ENCODE data around the gene ZNF132.
"Not testable (repeated sequence)": the region's sequence is repeated elsewhere in the genome, so short reads cannot be mapped to it uniquely, and the experiment has no call there.

ZNF132 gene

DNA sequence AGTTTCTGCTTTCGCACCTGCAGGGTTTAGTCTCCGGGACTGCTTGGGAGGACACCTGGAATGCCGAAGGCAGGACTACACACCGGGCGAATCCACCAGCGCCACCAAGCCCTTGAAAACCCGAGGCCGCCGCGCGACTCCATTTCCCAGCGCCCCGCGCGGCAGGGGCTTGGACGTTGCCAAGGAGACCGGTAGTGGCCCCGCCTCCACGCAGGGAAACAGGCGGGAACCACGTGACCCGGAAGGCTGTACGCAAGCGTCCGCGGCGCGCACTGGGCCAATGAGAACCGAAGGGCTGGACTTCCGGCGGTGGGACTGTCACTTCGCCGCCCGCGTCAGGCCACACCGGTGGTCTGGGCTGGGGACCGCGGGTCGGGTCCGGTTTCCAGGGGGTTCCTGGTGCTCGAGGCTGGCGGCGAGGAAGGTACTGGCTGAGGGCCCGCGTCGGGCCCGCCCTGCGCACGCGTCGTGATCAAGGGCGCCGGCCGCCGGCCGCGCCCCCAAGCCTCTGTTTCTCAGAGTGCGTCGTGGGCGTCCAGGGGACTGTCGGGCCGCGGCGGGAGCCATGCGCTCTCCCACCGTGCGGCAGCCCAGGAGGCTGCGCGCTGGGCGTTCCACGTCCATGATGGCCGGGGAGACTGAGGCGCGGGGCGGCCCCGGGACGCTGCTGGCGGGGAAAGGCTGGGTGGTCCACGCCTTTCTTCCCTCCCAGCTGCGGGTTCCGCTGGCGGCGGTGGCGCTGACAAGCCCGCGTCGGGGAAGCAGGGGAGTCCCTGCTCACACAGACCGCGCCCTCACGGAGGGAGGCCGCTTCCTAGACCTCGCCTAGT is 27.0 kb upstream of the ZNF132 start, which contains the start of gene ZNF324:
ZNF324 (plus strand) TSS at position 321 of the 830 bp plus-strand sequence. CDS start 2,106 bp downstream, outside the sequence.
- peak within 1 kb of the TSS; percentile 51 for H3K27ac ChIP-seq (ENCODE audit: low read depth, low read length)
- no peak within 1 kb of the TSS; the same call in 1 of the 2 replicates for H3K9ac ChIP-seq (ENCODE audit: low read depth, low read length)
- peak within 1 kb of the TSS; percentile 78 for H3K4me3 ChIP-seq (ENCODE audit: low read depth, low read length)
- no peaks in the 10 kb centered on the region for H3K27me3 ChIP-seq (ENCODE audit: control insufficient read depth, insufficient read depth, low read length)
- H3K36me3 ChIP-seq (ENCODE audit: control insufficient read depth, insufficient read depth, low read length), result peaks cover 12% of the 10 kb centered on the region; the same call in 1 of the 2 replicates
- no peaks in the 10 kb centered on the region for H3K9me3 ChIP-seq (ENCODE audit: control insufficient read depth, insufficient read depth, low read length)
- H3K4me1 ChIP-seq (ENCODE audit: control insufficient read depth, insufficient read depth, low read length), result no peaks in the 10 kb centered on the region

DNA sequence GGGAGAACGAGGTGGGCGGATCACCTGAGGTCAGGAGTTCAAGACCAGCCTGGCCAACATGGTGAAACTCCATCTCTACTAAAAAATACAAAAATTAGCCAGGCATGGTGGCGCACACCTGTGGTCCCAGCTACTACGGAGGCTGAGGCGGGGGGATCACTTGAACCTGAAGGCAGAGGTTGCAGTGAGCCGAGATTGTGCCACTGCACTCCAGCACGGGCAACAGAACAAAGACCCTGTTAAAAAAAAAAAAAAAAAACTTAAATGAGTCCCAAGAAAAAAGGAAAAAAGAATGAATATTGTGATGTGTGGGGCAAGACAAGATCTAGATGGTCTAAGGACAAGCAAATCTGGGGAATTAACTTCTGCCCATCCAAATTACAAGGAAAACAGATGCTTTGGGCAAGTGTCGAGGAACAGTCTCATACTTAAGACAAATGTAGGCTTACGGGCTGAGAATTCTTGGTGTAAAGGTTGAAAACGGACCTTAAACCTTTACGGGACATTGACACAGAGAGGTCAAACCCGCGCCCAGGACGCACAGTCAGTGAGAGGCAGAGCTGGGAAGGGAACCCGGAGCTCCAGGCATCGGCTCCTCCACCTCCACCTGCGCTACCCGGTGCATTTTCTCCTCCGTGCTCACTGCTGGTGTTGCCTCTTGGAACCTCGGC is 26.3 kb upstream of the ZNF132 start:
- Histone ChIP-seq H3K36me3 (ENCODE audit: control insufficient read depth, insufficient read depth, low read length) (peaks cover 7% of the 10 kb centered on the region; the same call in 1 of the 2 replicates), H3K4me1 (ENCODE audit: control insufficient read depth, insufficient read depth, low read length) (no peaks in the 10 kb centered on the region), H3K9me3 (ENCODE audit: control insufficient read depth, insufficient read depth, low read length) (no peaks in the 10 kb centered on the region), H3K4me3 (ENCODE audit: low read depth, low read length) (peak overlapping the region; percentile 78), H3K9ac (ENCODE audit: low read depth, low read length) (no peak overlapping the region), H3K27me3 (ENCODE audit: control insufficient read depth, insufficient read depth, low read length) (no peaks in the 10 kb centered on the region), H3K27ac (ENCODE audit: low read depth, low read length) (no peak overlapping the region)

DNA sequence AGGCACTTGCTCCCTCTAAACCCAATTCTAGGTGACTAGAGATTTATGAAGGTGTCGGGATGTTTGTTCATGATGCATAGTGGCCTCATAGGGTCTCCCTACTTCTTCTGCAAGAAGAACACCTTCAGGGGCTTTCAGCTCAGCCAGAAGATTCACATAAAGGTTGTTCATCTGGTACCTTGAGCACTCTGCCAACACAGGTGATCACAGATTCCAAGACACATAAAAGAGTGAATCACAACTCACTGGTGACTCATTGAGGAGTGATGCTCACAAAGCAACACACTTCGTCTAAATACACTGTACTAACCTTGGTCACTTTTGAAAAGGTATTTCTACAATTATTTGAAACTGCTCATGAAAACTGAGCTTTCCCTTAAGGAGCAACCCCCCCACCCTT is 20.1 kb upstream of the ZNF132 start:
- Histone ChIP-seq H3K27me3 (ENCODE audit: control insufficient read depth, insufficient read depth, low read length) (no peaks in the 10 kb centered on the region), H3K27ac (ENCODE audit: low read depth, low read length) (no peak overlapping the region), H3K4me1 (ENCODE audit: control insufficient read depth, insufficient read depth, low read length) (no peaks in the 10 kb centered on the region), H3K4me3 (ENCODE audit: low read depth, low read length) (no peak overlapping the region), H3K9me3 (ENCODE audit: control insufficient read depth, insufficient read depth, low read length) (no peaks in the 10 kb centered on the region), H3K36me3 (ENCODE audit: control insufficient read depth, insufficient read depth, low read length) (peaks cover 5% of the 10 kb centered on the region; the same call in 1 of the 2 replicates), H3K9ac (ENCODE audit: low read depth, low read length) (no peak overlapping the region)

DNA sequence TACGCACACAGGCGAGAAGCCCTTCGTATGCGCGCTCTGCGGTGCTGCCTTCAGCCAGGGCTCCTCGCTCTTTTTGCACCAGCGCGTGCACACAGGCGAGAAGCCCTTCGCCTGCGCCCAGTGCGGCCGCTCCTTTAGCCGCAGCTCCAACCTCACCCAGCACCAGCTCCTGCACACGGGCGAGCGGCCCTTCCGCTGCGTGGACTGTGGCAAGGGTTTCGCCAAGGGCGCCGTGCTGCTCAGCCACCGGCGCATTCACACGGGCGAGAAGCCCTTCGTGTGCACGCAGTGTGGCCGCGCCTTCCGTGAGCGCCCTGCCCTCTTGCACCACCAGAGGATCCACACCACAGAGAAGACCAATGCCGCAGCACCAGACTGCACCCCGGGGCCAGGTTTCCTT is 16.2 kb upstream of the ZNF132 start:
- Histone ChIP-seq H3K36me3 (ENCODE audit: control insufficient read depth, insufficient read depth, low read length) (peaks cover 5% of the 10 kb centered on the region; the same call in 1 of the 2 replicates), H3K9me3 (ENCODE audit: control insufficient read depth, insufficient read depth, low read length) (no peaks in the 10 kb centered on the region), H3K27me3 (ENCODE audit: control insufficient read depth, insufficient read depth, low read length) (peaks cover 4% of the 10 kb centered on the region; the same call in 1 of the 2 replicates), H3K4me1 (ENCODE audit: control insufficient read depth, insufficient read depth, low read length) (no peaks in the 10 kb centered on the region), H3K27ac (ENCODE audit: low read depth, low read length) (no peak overlapping the region), H3K9ac (ENCODE audit: low read depth, low read length) (no peak overlapping the region), H3K4me3 (ENCODE audit: low read depth, low read length) (no peak overlapping the region)

DNA sequence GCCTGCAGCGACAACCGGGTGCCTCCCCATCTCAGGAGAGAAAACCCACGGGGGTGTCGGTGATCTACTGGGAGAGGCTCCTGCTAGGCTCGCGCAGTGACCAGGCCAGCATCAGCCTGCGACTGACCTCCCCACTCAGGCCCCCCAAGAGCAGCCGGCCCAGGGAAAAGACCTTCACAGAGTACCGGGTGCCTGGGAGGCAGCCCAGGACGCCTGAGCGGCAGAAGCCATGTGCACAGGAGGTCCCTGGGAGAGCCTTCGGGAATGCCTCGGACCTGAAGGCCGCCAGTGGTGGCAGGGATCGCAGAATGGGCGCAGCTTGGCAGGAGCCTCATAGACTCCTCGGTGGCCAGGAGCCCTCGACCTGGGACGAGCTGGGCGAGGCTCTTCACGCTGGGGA is 15.4 kb upstream of the ZNF132 start:
- H3K36me3 ChIP-seq (ENCODE audit: control insufficient read depth, insufficient read depth, low read length), result peaks cover 5% of the 10 kb centered on the region; the same call in 1 of the 2 replicates

DNA sequence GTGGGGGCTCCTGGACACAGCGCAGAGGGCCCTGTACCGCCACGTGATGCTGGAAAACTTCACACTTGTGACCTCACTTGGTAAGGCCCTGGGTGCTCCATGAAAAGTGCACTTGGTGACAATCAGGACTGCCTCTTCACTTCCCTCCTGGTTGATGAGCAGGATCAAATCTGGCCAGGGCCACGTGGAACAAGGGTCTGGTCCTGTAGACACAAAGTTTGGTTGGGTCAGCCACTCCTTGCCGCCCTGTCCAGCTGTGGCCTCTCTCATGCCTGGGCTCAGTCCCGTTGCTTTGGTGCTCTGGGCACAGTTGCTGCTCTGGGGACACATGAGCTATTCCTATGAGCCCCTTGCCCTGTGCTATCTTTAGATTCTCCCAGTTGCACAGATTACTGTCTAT is 13.8 kb upstream of the ZNF132 start:
- Histone ChIP-seq H3K9me3 (ENCODE audit: control insufficient read depth, insufficient read depth, low read length) (peaks cover 8% of the 10 kb centered on the region; the same call in 1 of the 2 replicates), H3K9ac (ENCODE audit: low read depth, low read length) (no peak overlapping the region)

More for the DNA sequence above, 15.4 kb upstream of the ZNF132 start:
- H3K9ac ChIP-seq (ENCODE audit: low read depth, low read length), result no peak overlapping the region
- H3K9me3 ChIP-seq (ENCODE audit: control insufficient read depth, insufficient read depth, low read length), result no peaks in the 10 kb centered on the region; the same call in 1 of the 2 replicates
- H3K27me3 ChIP-seq (ENCODE audit: control insufficient read depth, insufficient read depth, low read length), result peaks cover 12% of the 10 kb centered on the region
- no peak overlapping the region for H3K27ac ChIP-seq (ENCODE audit: low read depth, low read length)
- 0 out of 2 replicates have a peak, but pooled peaks cover 3% of the 10 kb centered on the region for H3K4me1 ChIP-seq (ENCODE audit: control insufficient read depth, insufficient read depth, low read length)
- no peak overlapping the region for H3K4me3 ChIP-seq (ENCODE audit: low read depth, low read length)

DNA sequence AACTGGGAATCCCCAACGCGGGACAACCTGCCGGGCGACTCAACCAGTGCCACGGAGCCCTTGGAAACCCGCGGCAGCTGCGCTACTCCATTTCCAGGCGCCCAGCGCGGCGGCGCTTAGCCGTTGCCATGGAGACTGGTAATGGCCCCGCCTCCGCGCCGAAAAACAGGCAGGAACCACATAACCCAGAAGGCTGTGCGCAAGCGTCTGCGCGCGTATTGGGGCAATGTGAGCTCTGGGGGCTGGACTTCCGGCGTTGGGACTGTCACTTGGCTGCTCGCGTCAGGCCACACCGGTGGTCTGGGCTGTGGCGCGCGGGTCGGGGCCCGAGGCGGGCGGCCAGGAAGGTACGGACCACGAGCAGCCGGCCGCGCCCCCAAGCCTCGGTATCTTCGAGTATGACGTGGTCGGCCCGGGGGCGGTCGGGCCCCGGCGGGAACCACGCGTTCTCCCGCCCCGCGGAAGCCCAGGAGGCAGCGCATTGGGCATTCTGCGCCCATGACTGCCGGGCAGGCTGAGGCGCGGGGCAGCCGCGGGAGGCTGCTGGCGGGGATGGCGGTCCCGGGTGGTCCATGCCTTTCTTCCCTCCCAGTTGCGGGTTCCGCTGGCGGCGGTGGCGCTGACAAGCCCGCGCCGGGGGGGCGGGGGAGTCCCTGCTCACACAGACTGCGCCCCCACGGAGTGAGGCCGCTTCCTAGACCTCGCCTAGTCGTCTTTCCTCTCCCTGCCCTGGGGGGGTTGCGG is 11.6 kb upstream of the ZNF132 start, which contains the start of gene ZNF324B:
ZNF324B (plus strand) TSS at position 265 of the 744 bp plus-strand sequence. CDS start 2,080 bp downstream, outside the sequence.
- Histone ChIP-seq H3K27me3 (ENCODE audit: control insufficient read depth, insufficient read depth, low read length) (peaks cover 13% of the 10 kb centered on the region), H3K9me3 (ENCODE audit: control insufficient read depth, insufficient read depth, low read length) (peaks cover 11% of the 10 kb centered on the region), H3K9ac (ENCODE audit: low read depth, low read length) (peak within 1 kb of the TSS; percentile 29; the same call in 1 of the 2 replicates), H3K27ac (ENCODE audit: low read depth, low read length) (no peak within 1 kb of the TSS), H3K36me3 (ENCODE audit: control insufficient read depth, insufficient read depth, low read length) (peaks cover 2% of the 10 kb centered on the region; the same call in 1 of the 2 replicates), H3K4me1 (ENCODE audit: control insufficient read depth, insufficient read depth, low read length) (0 out of 2 replicates have a peak, but pooled peaks cover 3% of the 10 kb centered on the region), H3K4me3 (ENCODE audit: low read depth, low read length) (peak within 1 kb of the TSS; percentile 73)

More for the DNA sequence above, 13.8 kb upstream of the ZNF132 start:
- H3K36me3 ChIP-seq (ENCODE audit: control insufficient read depth, insufficient read depth, low read length), result peaks cover 5% of the 10 kb centered on the region; the same call in 1 of the 2 replicates
- no peak overlapping the region for H3K4me3 ChIP-seq (ENCODE audit: low read depth, low read length)
- H3K27ac ChIP-seq (ENCODE audit: low read depth, low read length), result no peak overlapping the region
- H3K4me1 ChIP-seq (ENCODE audit: control insufficient read depth, insufficient read depth, low read length), result 0 out of 2 replicates have a peak, but pooled peaks cover 3% of the 10 kb centered on the region
- peaks cover 13% of the 10 kb centered on the region for H3K27me3 ChIP-seq (ENCODE audit: control insufficient read depth, insufficient read depth, low read length)

DNA sequence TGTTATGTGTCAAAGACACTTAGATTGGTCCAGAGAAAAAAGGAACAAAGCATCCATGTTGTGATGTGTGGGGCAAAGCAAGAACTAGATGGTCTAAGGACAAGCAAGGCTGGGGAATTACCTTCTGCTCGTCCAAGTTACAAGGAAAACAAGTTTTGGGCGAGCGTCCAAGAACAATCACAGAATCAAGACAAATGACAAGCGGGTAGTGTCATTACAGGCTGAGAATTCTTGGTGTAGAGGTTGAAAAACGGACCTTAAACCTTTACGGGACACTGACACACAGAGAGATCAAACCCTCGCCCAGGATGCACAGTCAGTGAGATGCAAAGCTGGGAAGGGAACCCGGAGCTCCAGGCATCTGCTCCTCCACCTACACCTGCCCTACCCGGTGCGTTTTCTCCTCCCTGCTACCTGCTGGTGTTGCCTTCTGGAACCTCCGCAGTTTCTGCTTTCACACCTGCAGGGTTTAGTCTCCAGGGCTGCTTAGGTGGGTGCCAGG is 11.0 kb upstream of the ZNF132 start:
- no peak overlapping the region for H3K9ac ChIP-seq (ENCODE audit: low read depth, low read length)
- H3K4me3 ChIP-seq (ENCODE audit: low read depth, low read length), result peak overlapping the region; percentile 73
- H3K27me3 ChIP-seq (ENCODE audit: control insufficient read depth, insufficient read depth, low read length), result peaks cover 13% of the 10 kb centered on the region
- no peak overlapping the region for H3K27ac ChIP-seq (ENCODE audit: low read depth, low read length)
- 0 out of 2 replicates have a peak, but pooled peaks cover 3% of the 10 kb centered on the region for H3K4me1 ChIP-seq (ENCODE audit: control insufficient read depth, insufficient read depth, low read length)
- H3K36me3 ChIP-seq (ENCODE audit: control insufficient read depth, insufficient read depth, low read length), result no peaks in the 10 kb centered on the region
- peaks cover 11% of the 10 kb centered on the region for H3K9me3 ChIP-seq (ENCODE audit: control insufficient read depth, insufficient read depth, low read length)

DNA sequence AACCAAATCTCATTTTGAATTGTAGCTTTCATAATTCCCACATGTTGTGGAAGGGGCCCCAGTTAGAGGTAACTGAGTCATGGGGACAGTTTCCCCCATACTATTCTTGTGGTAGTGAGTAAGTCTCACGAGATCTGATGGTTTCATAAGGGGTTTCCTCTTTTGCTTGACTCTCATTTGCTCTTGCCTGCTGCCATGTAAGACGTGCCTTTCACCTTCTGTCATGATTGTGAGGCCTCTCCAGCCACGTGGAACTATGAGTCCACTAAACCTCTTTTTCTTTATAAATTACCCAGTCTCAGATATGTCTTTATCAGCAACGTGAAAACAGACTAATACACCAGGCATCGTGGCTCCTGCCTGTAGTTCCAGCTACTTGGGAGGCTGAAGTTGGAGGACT is 10.0 kb upstream of the ZNF132 start:
- not testable (repeated sequence) for H3K36me3 ChIP-seq (ENCODE audit: control insufficient read depth, insufficient read depth, low read length); H3K9ac ChIP-seq (ENCODE audit: low read depth, low read length); H3K4me3 ChIP-seq (ENCODE audit: low read depth, low read length); H3K4me1 ChIP-seq (ENCODE audit: control insufficient read depth, insufficient read depth, low read length); H3K27ac ChIP-seq (ENCODE audit: low read depth, low read length)
- Histone ChIP-seq H3K27me3 (ENCODE audit: control insufficient read depth, insufficient read depth, low read length) (peaks cover 13% of the 10 kb centered on the region), H3K9me3 (ENCODE audit: control insufficient read depth, insufficient read depth, low read length) (peaks cover 11% of the 10 kb centered on the region)

DNA sequence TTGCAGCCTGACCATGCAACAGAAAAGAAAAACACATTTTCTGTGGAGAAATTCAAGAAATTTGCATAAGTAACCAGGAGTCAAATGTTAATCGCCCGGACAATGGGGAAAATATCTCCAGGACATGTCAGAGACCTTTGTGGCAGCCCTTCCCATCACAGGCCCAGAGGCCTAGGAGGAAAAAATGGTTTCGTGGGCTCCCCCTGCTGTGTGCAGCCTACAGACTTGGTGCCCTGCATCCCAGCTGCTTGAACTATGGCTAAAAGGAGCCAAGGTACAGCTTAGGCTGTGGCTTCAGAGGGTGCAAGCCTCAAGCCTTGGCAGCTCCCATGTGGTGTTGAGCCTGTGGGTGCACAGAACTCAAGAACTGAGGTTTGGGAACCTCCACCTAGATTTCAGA is 8.9 kb upstream of the ZNF132 start:
- not testable (repeated sequence) for H3K27ac ChIP-seq (ENCODE audit: low read depth, low read length); H3K4me1 ChIP-seq (ENCODE audit: control insufficient read depth, insufficient read depth, low read length); H3K9ac ChIP-seq (ENCODE audit: low read depth, low read length); H3K36me3 ChIP-seq (ENCODE audit: control insufficient read depth, insufficient read depth, low read length); H3K4me3 ChIP-seq (ENCODE audit: low read depth, low read length)
- peaks cover 11% of the 10 kb centered on the region for H3K9me3 ChIP-seq (ENCODE audit: control insufficient read depth, insufficient read depth, low read length)
- peaks cover 13% of the 10 kb centered on the region for H3K27me3 ChIP-seq (ENCODE audit: control insufficient read depth, insufficient read depth, low read length)
